Measurements from ENCODE around the gene SPTBN4. TPM values are rescaled to one million over a fixed set of nuclear protein-coding genes. Genes with fewer than 3 reads are reported as not detected.

The SPTBN4 gene
- total RNA-seq, 1 donor: 0.72 TPM

GRCh38 chr19:40619333-40620160 is 152.7 kb downstream of the SPTBN4 start:
- Histone ChIP-seq H3K36me3 (ENCODE audit: insufficient read depth, low read length) (peaks cover 43% of the 10 kb centered on the region), H3K79me2 (ENCODE audit: insufficient read depth, low read length) (no peaks in the 10 kb centered on the region), H3K27me3 (ENCODE audit: insufficient read depth, low read length) (no peaks in the 10 kb centered on the region), H3K9me3 (ENCODE audit: low read depth, low read length) (no peaks in the 10 kb centered on the region), H2AFZ (ENCODE audit: low read length) (no peak overlapping the region), H3K4me1 (ENCODE audit: insufficient read depth, low read length) (no peaks in the 10 kb centered on the region), H3K4me2 (ENCODE audit: insufficient read depth, low read length) (no peak overlapping the region), H4K20me1 (ENCODE audit: insufficient read depth, low read length) (peaks cover 2% of the 10 kb centered on the region), H3K27ac (ENCODE audit: low read depth, low read length) (no peak overlapping the region), H3K4me3 (ENCODE audit: insufficient read depth, low read length) (no peak overlapping the region)
- TF ChIP-seq CTCF (IDR thresholded peaks at IDR 0.05; ENCODE audit: extremely low read depth, low read depth, low read length): no peak
- peak; percentile 69 for DNase-seq (ENCODE audit: insufficient read length, low spot score, missing footprints)

GRCh38 chr19:40620161-40620485 is 153.3 kb downstream of the SPTBN4 start:
- no peaks in the 10 kb centered on the region for H3K9me3 ChIP-seq (ENCODE audit: low read depth, low read length)
- no peak overlapping the region for H3K27ac ChIP-seq (ENCODE audit: low read depth, low read length)
- no peaks in the 10 kb centered on the region for H3K27me3 ChIP-seq (ENCODE audit: insufficient read depth, low read length)
- H3K4me1 ChIP-seq (ENCODE audit: insufficient read depth, low read length): no peaks in the 10 kb centered on the region
- no peak for TF ChIP-seq CTCF (IDR thresholded peaks at IDR 0.05; ENCODE audit: extremely low read depth, low read depth, low read length)
- H3K79me2 ChIP-seq (ENCODE audit: insufficient read depth, low read length): no peaks in the 10 kb centered on the region
- no peak overlapping the region for H3K4me2 ChIP-seq (ENCODE audit: insufficient read depth, low read length)
- H2AFZ ChIP-seq (ENCODE audit: low read length): no peak overlapping the region
- H3K36me3 ChIP-seq (ENCODE audit: insufficient read depth, low read length): peaks cover 43% of the 10 kb centered on the region
- DNase-seq (ENCODE audit: insufficient read length, low spot score, missing footprints): no peak
- H3K4me3 ChIP-seq (ENCODE audit: insufficient read depth, low read length): no peak overlapping the region
- H4K20me1 ChIP-seq (ENCODE audit: insufficient read depth, low read length): peaks cover 2% of the 10 kb centered on the region

- H2AFZ ChIP-seq (ENCODE audit: low read length): no peak overlapping the region
- H3K4me2 ChIP-seq (ENCODE audit: insufficient read depth, low read length): no peak overlapping the region
- no peaks in the 10 kb centered on the region for H3K9me3 ChIP-seq (ENCODE audit: low read depth, low read length)
- H3K4me3 ChIP-seq (ENCODE audit: insufficient read depth, low read length): no peak overlapping the region
- no peak for DNase-seq (ENCODE audit: insufficient read length, low spot score, missing footprints)
- H3K4me1 ChIP-seq (ENCODE audit: insufficient read depth, low read length): no peaks in the 10 kb centered on the region
- H3K27me3 ChIP-seq (ENCODE audit: insufficient read depth, low read length): no peaks in the 10 kb centered on the region
- H3K36me3 ChIP-seq (ENCODE audit: insufficient read depth, low read length): peaks cover 46% of the 10 kb centered on the region
- H3K27ac ChIP-seq (ENCODE audit: low read depth, low read length): no peak overlapping the region
- H4K20me1 ChIP-seq (ENCODE audit: insufficient read depth, low read length): peaks cover 2% of the 10 kb centered on the region
- no peaks in the 10 kb centered on the region for H3K79me2 ChIP-seq (ENCODE audit: insufficient read depth, low read length)
- no peak for TF ChIP-seq CTCF (IDR thresholded peaks at IDR 0.05; ENCODE audit: extremely low read depth, low read depth, low read length)
These were observed 154.5 kb downstream of the SPTBN4 start for GRCh38 chr19:40621283-40621682.

GRCh38 chr19:40621966-40622772 is 155.4 kb downstream of the SPTBN4 start:
- Histone ChIP-seq H4K20me1 (ENCODE audit: insufficient read depth, low read length) (peaks cover 2% of the 10 kb centered on the region), H2AFZ (ENCODE audit: low read length) (no peak overlapping the region), H3K27me3 (ENCODE audit: insufficient read depth, low read length) (no peaks in the 10 kb centered on the region), H3K79me2 (ENCODE audit: insufficient read depth, low read length) (no peaks in the 10 kb centered on the region), H3K27ac (ENCODE audit: low read depth, low read length) (no peak overlapping the region), H3K4me3 (ENCODE audit: insufficient read depth, low read length) (no peak overlapping the region), H3K4me1 (ENCODE audit: insufficient read depth, low read length) (no peaks in the 10 kb centered on the region), H3K4me2 (ENCODE audit: insufficient read depth, low read length) (no peak overlapping the region), H3K9me3 (ENCODE audit: low read depth, low read length) (no peaks in the 10 kb centered on the region), H3K36me3 (ENCODE audit: insufficient read depth, low read length) (peaks cover 41% of the 10 kb centered on the region)
- no peak for TF ChIP-seq CTCF (IDR thresholded peaks at IDR 0.05; ENCODE audit: extremely low read depth, low read depth, low read length)
- no peak for DNase-seq (ENCODE audit: insufficient read length, low spot score, missing footprints)

Measured in osteoblast (primary cell).